Tibial nerve (tissue), 4 donors: Measurements from ENCODE around the gene RHOBTB3. TPM values are rescaled to one million over a fixed set of nuclear protein-coding genes. Genes with fewer than 3 reads are reported as not detected.

ENCODE experiments used
- DNase-seq, 2 donors: peaks; one replicate each; pipeline ENCODE4 v3.0.0-alpha.2; 2019; ENCODE audit warnings: low spot score in 2 of 2
- H3K27ac ChIP-seq, 4 donors: fragments of 200-600 bp; sonication (generic) in 3 of 4; one replicate each; pipeline ENCODE4 v1.5.1; 2017 to 2019; ENCODE audit warnings: mild to moderate bottlenecking in 1 of 4
- H3K27me3 ChIP-seq, 2 donors: fragments of 200-600 bp; sonication (generic) in 1 of 2; one replicate each; pipeline versions ENCODE4 v1.5.1 to v1.6.0; 2017 to 2019
- H3K36me3 ChIP-seq, 3 donors: fragments of 200-600 bp; sonication (generic); one replicate each; pipeline ENCODE4 v1.5.1; 2018 to 2019
- H3K4me1 ChIP-seq, 4 donors: fragments of 200-600 bp; sonication (generic) in 3 of 4; one replicate each; pipeline ENCODE4 v1.5.1; 2017 to 2019
- H3K4me3 ChIP-seq, 4 donors: fragments of 200-600 bp; sonication (generic) in 3 of 4; one replicate each; pipeline ENCODE4 v1.5.1; 2017 to 2019; ENCODE audit warnings: mild to moderate bottlenecking in 1 of 4, moderate library complexity in 1 of 4
- H3K9me3 ChIP-seq, 4 donors: fragments of 200-600 bp; sonication (generic) in 3 of 4; one replicate each; pipeline ENCODE4 v1.5.1; 2017 to 2019
- CTCF ChIP-seq, 5 experiments: fragments of 200-600 bp in 3 of 5; fragments of 450-650 bp in 2 of 5; sonication (generic) in 3 of 5; IDR thresholded peaks; one replicate each; pipeline ENCODE4 v1.5.1; 2016 to 2019; ENCODE audit warnings: antibody characterized with exemption in 5 of 5, mild to moderate bottlenecking in 3 of 5, moderate library complexity in 2 of 5
- EP300 ChIP-seq, 2 donors: sonication (generic); formaldehyde crosslinking; IDR thresholded peaks; one replicate each; pipeline ENCODE4 v1.6.1; 2017; ENCODE audit warnings: antibody characterized with exemption in 2 of 2, mild to moderate bottlenecking in 1 of 2
- POLR2A ChIP-seq, 2 donors: fragments of 450-650 bp; IDR thresholded peaks; one replicate each; pipeline ENCODE4 v1.6.1; 2017; ENCODE audit warnings: antibody characterized with exemption in 2 of 2, mild to moderate bottlenecking in 2 of 2, moderate library complexity in 2 of 2
- WGBS, 2 donors: methylation state at CpG; one replicate each; pipeline ENCODE4 v1.1.5; 2018; 5-methylcytosine and 5-hydroxymethylcytosine counted together
- total RNA-seq, 4 donors: library from RNA; depleted of rRNA; stranded (reverse); fragments of >200 nt; gene quantifications; one replicate each; pipeline ENCODE4 v1.1.0, GENCODE V29; 2016

Gene RHOBTB3
- total RNA-seq, 4 donors from 2014 or later, result 130 to 219 (median 195) TPM

- Histone ChIP-seq H3K36me3 (peaks cover 0 to 14% (median 0%) of the 10 kb centered on the region in 3 donors), H3K4me1 (no peaks in the 10 kb centered on the region), H3K9me3 (peaks cover 0 to 7% (median 0%) of the 10 kb centered on the region in 4 donors), H3K4me3 (no peak overlapping the region), H3K27me3 (no peaks in the 10 kb centered on the region), H3K27ac (no peak overlapping the region)
- DNase-seq, result no peak
- WGBS, 2 donors, result 93 to 94% methylated on average over 3 of the region's 3 CpGs
- TF ChIP-seq CTCF (IDR thresholded peaks at IDR 0.05) (no peak), EP300 (IDR thresholded peaks at IDR 0.05) (no peak), POLR2A (IDR thresholded peaks at IDR 0.05) (no peak)
Observed at GRCh38 chr5:95801961-95802360, 70.8 kb downstream of the RHOBTB3 start.

- H3K27me3 ChIP-seq, result no peaks in the 10 kb centered on the region
Observed at GRCh38 chr5:95803271-95804148, 72.4 kb downstream of the RHOBTB3 start.

GRCh38 chr5:95804736-95805539 lies 73.8 kb downstream of the RHOBTB3 start:
- H3K9me3 ChIP-seq, result peaks cover 0 to 7% (median 0%) of the 10 kb centered on the region in 4 donors
- no peak for TF ChIP-seq EP300 (IDR thresholded peaks at IDR 0.05)
- TF ChIP-seq CTCF (IDR thresholded peaks at IDR 0.05), result no peak
- TF ChIP-seq POLR2A (IDR thresholded peaks at IDR 0.05), result no peak
- peaks cover 0 to 10% (median 0%) of the 10 kb centered on the region in 3 donors for H3K36me3 ChIP-seq
- no peak overlapping the region for H3K27ac ChIP-seq
- no peak for DNase-seq
- peaks cover 0 to 20% (median 12%) of the 10 kb centered on the region in 4 donors for H3K4me1 ChIP-seq
- WGBS, 2 donors, result 74 to 81% methylated on average over 6 of the region's 6 CpGs
- H3K4me3 ChIP-seq, result no peak overlapping the region
- no peaks in the 10 kb centered on the region for H3K27me3 ChIP-seq

More at GRCh38 chr5:95803271-95804148, 72.4 kb downstream of the RHOBTB3 start:
- no peak for DNase-seq
- H3K9me3 ChIP-seq, result peaks cover 0 to 7% (median 0%) of the 10 kb centered on the region in 4 donors
- peaks cover 0 to 14% (median 0%) of the 10 kb centered on the region in 3 donors for H3K36me3 ChIP-seq
- 77 to 82% methylated on average over 6 of the region's 6 CpGs for WGBS, 2 donors
- H3K27ac ChIP-seq, result peak overlapping the region in 1 of 4 donors; percentile 19
- H3K4me1 ChIP-seq, result peaks cover 0 to 8% (median 3%) of the 10 kb centered on the region in 4 donors
- H3K4me3 ChIP-seq, result no peak overlapping the region
- TF ChIP-seq EP300 (IDR thresholded peaks at IDR 0.05) (no peak), CTCF (IDR thresholded peaks at IDR 0.05) (no peak), POLR2A (IDR thresholded peaks at IDR 0.05) (no peak)

- no peak for DNase-seq
- H3K4me3 ChIP-seq, result no peak overlapping the region
- WGBS, 2 donors, result 94 to 95% methylated on average over 7 of the region's 7 CpGs
- TF ChIP-seq EP300 (IDR thresholded peaks at IDR 0.05) (no peak), CTCF (IDR thresholded peaks at IDR 0.05) (no peak), POLR2A (IDR thresholded peaks at IDR 0.05) (no peak)
- peaks cover 0 to 10% (median 0%) of the 10 kb centered on the region in 3 donors for H3K36me3 ChIP-seq
- H3K9me3 ChIP-seq, result peaks cover 0 to 7% (median 0%) of the 10 kb centered on the region in 4 donors
- no peak overlapping the region for H3K27ac ChIP-seq
- peaks cover 0 to 31% (median 20%) of the 10 kb centered on the region in 4 donors for H3K4me1 ChIP-seq
- H3K27me3 ChIP-seq, result no peaks in the 10 kb centered on the region
Observed at GRCh38 chr5:95806687-95807086, 75.6 kb downstream of the RHOBTB3 start.
